ENCODE data around the gene ADAM33. TPM values are rescaled to one million over a fixed set of nuclear protein-coding genes. Genes with fewer than 3 reads are reported as not detected.

Gene ADAM33
- total RNA-seq, 1 experiment from 2014 or later: 0.11 TPM

DNA sequence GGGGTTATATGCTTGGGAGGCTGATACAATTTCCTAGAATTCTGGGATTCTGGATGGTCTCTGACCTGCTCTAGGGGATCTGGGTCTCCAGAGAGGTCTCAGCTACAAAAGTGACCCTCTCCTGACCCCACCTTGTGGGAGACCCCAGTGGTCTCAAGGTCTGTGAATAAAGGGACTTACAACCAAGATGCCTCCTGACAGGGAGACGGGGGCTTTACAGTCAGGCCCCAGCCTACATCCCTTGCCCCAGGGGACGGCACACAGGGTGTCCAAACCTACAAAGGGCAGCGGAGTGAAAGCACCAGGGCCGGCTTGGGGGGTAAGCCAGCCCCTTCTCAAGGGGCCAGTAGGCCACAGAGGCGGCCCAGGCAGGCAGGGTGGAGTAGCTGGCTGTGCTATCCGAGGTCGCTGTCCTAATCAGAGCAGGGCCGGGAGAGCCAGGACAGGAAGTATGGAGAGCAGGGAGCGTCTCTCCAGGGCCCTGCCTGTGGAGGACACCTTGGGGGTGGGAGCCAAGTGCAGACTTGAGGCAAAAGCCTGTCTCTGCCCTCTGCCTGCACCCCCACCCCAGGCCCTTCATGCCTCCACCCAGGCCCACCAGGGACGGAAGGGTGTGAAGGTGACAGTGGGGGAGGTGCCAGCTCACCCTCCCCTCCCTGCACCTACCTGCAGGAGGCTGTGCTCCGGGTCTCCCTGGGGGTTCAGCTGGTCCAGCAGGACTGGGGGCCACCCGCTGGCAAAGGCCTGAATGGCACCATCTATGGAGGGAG lies 22.1 kb downstream of the ADAM33 start:
- no peak for DNase-seq
- intact Hi-C loops (cut with micrococcal nuclease): no loop called here
- ChIA-PET POLR2A (ENCODE audit: unreplicated experiment) (no interaction called here), CTCF (no interaction called here)
- H3K4me1 ChIP-seq (ENCODE audit: insufficient read depth, low read length): peaks cover 3% of the 10 kb centered on the region; the same call in 1 of the 2 replicates
- H2AFZ ChIP-seq (ENCODE audit: low read length): no peak overlapping the region
- H3K9me3 ChIP-seq (ENCODE audit: low read length): no peaks in the 10 kb centered on the region
- H3F3A ChIP-seq (ENCODE audit: low read length, unreplicated experiment): no peaks in the 10 kb centered on the region
- no peak overlapping the region for H3K27ac ChIP-seq (ENCODE audit: low read length)
- no peak overlapping the region for H3K4me2 ChIP-seq (ENCODE audit: low read length)
- H3K79me2 ChIP-seq (ENCODE audit: low read length): no peaks in the 10 kb centered on the region
- peaks cover 18% of the 10 kb centered on the region for H3K27me3 ChIP-seq (ENCODE audit: low read length)
- no peak for ATAC-seq
- H3K9ac ChIP-seq (ENCODE audit: low read length): no peak overlapping the region
- H3K36me3 ChIP-seq (ENCODE audit: low read depth, low read length): no peaks in the 10 kb centered on the region
- BruUV-seq (replicated peaks): no TSS peak
- no peaks in the 10 kb centered on the region for H4K20me1 ChIP-seq (ENCODE audit: low read length)
- no peak overlapping the region for H3K4me3 ChIP-seq (ENCODE audit: low read length)
- TF ChIP-seq, protein P1, sequence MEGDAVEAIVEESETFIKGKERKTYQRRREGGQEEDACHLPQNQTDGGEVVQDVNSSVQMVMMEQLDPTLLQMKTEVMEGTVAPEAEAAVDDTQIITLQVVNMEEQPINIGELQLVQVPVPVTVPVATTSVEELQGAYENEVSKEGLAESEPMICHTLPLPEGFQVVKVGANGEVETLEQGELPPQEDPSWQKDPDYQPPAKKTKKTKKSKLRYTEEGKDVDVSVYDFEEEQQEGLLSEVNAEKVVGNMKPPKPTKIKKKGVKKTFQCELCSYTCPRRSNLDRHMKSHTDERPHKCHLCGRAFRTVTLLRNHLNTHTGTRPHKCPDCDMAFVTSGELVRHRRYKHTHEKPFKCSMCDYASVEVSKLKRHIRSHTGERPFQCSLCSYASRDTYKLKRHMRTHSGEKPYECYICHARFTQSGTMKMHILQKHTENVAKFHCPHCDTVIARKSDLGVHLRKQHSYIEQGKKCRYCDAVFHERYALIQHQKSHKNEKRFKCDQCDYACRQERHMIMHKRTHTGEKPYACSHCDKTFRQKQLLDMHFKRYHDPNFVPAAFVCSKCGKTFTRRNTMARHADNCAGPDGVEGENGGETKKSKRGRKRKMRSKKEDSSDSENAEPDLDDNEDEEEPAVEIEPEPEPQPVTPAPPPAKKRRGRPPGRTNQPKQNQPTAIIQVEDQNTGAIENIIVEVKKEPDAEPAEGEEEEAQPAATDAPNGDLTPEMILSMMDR (conservative IDR thresholded peaks at IDR 0.05; ENCODE audit: low read depth, low read length): no peak
- TF ChIP-seq EZH2 (IDR thresholded peaks at IDR 0.05; ENCODE audit: low read length, unreplicated experiment) (no peak), EZH2phosphoT487 (IDR thresholded peaks at IDR 0.05; ENCODE audit: borderline replicate concordance, low read length) (no peak)
- H3K9me2 ChIP-seq (replicated peaks; ENCODE audit: low read length): no peaks in the 10 kb centered on the region

- CTCF ChIA-PET: no interaction called here
- Histone ChIP-seq H3K27me3 (ENCODE audit: low read length) (peaks cover 18% of the 10 kb centered on the region), H3K79me2 (ENCODE audit: low read length) (no peaks in the 10 kb centered on the region)
These were observed 22.9 kb downstream of the ADAM33 start for GRCh38 chr20:3658716-3659491.

More at GRCh38 chr20:3658716-3659491, 22.9 kb downstream of the ADAM33 start:
- H3F3A ChIP-seq (ENCODE audit: low read length, unreplicated experiment): no peaks in the 10 kb centered on the region
- no peaks in the 10 kb centered on the region for H3K9me2 ChIP-seq (replicated peaks; ENCODE audit: low read length)
- no peaks in the 10 kb centered on the region for H4K20me1 ChIP-seq (ENCODE audit: low read length)
- no peak for TF ChIP-seq EZH2phosphoT487 (IDR thresholded peaks at IDR 0.05; ENCODE audit: borderline replicate concordance, low read length)
- TF ChIP-seq EZH2 (IDR thresholded peaks at IDR 0.05; ENCODE audit: low read length, unreplicated experiment): no peak
- TF ChIP-seq, protein P1 (conservative IDR thresholded peaks at IDR 0.05; ENCODE audit: low read depth, low read length): no peak
- H3K4me2 ChIP-seq (ENCODE audit: low read length): no peak overlapping the region
- ATAC-seq (no peak), DNase-seq (no peak)
- intact Hi-C loops (cut with micrococcal nuclease): no loop called here
- peaks cover 3% of the 10 kb centered on the region; the same call in 1 of the 2 replicates for H3K4me1 ChIP-seq (ENCODE audit: insufficient read depth, low read length)
- POLR2A ChIA-PET (ENCODE audit: unreplicated experiment): interaction anchor here (0.6 kb wide), 1 partner anchor 1700 kb away, joined by 8 read pairs; no protein-coding TSS in a partner anchor
- no peak overlapping the region for H3K27ac ChIP-seq (ENCODE audit: low read length)
- no peak overlapping the region for H3K4me3 ChIP-seq (ENCODE audit: low read length)
- H2AFZ ChIP-seq (ENCODE audit: low read length): no peak overlapping the region
- no peaks in the 10 kb centered on the region for H3K36me3 ChIP-seq (ENCODE audit: low read depth, low read length)
- no TSS peak for BruUV-seq (replicated peaks)
- no peaks in the 10 kb centered on the region for H3K9me3 ChIP-seq (ENCODE audit: low read length)
- no peak overlapping the region for H3K9ac ChIP-seq (ENCODE audit: low read length)

All from PC-3 (cell line).